ENCODE results near the gene GHR. TPM values are rescaled to one million over a fixed set of nuclear protein-coding genes. Genes with fewer than 3 reads are reported as not detected.

The GHR gene
- total RNA-seq, 1 donor: 2.2 TPM

GRCh38 chr5:42665857-42666256 lies 242.6 kb downstream of the GHR start:
- DNase-seq (ENCODE audit: low read depth): no peak
- TF ChIP-seq, protein P1, sequence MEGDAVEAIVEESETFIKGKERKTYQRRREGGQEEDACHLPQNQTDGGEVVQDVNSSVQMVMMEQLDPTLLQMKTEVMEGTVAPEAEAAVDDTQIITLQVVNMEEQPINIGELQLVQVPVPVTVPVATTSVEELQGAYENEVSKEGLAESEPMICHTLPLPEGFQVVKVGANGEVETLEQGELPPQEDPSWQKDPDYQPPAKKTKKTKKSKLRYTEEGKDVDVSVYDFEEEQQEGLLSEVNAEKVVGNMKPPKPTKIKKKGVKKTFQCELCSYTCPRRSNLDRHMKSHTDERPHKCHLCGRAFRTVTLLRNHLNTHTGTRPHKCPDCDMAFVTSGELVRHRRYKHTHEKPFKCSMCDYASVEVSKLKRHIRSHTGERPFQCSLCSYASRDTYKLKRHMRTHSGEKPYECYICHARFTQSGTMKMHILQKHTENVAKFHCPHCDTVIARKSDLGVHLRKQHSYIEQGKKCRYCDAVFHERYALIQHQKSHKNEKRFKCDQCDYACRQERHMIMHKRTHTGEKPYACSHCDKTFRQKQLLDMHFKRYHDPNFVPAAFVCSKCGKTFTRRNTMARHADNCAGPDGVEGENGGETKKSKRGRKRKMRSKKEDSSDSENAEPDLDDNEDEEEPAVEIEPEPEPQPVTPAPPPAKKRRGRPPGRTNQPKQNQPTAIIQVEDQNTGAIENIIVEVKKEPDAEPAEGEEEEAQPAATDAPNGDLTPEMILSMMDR (IDR thresholded peaks at IDR 0.05; ENCODE audit: insufficient read depth, low read depth, low read length): no peak
- H3K4me3 ChIP-seq (ENCODE audit: low read depth, low read length): no peak overlapping the region

DNA sequence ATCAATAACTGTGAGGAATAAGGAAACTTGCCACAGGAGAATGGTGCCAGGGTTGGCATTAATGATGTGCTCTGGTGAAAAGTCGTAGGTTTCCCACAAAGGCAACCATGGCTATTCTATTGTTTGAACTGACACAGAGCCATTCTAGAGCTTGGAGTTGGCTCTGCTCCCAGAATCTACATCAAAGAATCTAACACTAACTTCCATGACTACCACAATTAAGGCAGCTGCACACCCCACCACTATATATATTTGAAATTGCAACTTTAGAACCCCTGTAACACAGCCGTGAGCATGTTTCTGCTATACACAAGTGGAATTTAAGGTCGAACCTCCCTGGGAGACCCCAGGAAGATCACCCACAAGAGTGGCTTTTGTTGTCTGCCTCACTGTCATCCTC lies 243.6 kb downstream of the GHR start:
- no peak overlapping the region for H3K4me3 ChIP-seq (ENCODE audit: low read depth, low read length)
- DNase-seq (ENCODE audit: low read depth): no peak
- TF ChIP-seq, protein P1 (IDR thresholded peaks at IDR 0.05; ENCODE audit: insufficient read depth, low read depth, low read length): no peak

DNA sequence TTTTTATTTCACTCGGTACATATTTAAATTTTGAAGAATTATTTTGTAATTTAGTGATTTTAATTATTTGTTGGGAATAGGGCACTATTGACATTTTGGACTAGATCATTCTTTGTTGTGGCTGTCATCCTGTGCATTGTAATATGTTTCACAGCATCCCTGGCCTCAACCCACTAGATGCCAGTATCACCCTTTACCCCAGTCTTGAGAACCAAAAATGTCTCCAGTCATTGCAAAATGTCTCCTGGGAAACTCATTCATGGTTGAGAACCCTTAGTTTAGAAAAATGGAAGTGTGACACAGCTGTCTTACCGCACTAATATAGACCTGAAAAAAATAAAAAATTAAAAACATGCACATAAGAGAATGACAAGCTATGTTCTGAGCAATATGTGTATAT lies 245.0 kb downstream of the GHR start:
- TF ChIP-seq, protein P1 (IDR thresholded peaks at IDR 0.05; ENCODE audit: insufficient read depth, low read depth, low read length): no peak
- DNase-seq (ENCODE audit: low read depth): no peak
- no peak overlapping the region for H3K4me3 ChIP-seq (ENCODE audit: low read depth, low read length)

DNA sequence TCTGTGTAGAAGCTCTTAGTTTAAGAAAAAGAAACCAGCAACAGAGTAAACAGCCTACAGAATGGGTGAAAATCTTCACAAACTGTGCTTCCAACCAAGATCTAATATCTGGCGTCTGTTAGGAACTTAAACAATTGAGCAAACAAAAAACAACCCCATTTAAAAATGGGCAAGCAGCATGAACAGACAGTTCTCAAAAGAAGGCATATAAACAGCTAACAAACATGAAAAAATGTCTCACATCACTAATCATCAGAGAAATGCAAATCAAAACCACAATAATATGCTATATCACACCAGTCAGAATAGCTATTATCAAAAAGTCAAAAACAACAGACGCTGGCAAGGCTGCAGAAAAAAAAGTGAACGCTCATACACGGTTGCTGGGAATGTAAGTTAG lies 249.7 kb downstream of the GHR start:
- H3K4me3 ChIP-seq (ENCODE audit: low read depth, low read length): no peak overlapping the region
- TF ChIP-seq, protein P1 (IDR thresholded peaks at IDR 0.05; ENCODE audit: insufficient read depth, low read depth, low read length): no peak
- no peak for DNase-seq (ENCODE audit: low read depth)

GRCh38 chr5:42675602-42676001 lies 252.4 kb downstream of the GHR start:
- TF ChIP-seq, protein P1 (IDR thresholded peaks at IDR 0.05; ENCODE audit: insufficient read depth, low read depth, low read length): no peak
- DNase-seq (ENCODE audit: low read depth): no peak
- H3K4me3 ChIP-seq (ENCODE audit: low read depth, low read length): no peak overlapping the region

GRCh38 chr5:42676362-42676761 lies 253.1 kb downstream of the GHR start:
- TF ChIP-seq, protein P1 (IDR thresholded peaks at IDR 0.05; ENCODE audit: insufficient read depth, low read depth, low read length): no peak

DNA sequence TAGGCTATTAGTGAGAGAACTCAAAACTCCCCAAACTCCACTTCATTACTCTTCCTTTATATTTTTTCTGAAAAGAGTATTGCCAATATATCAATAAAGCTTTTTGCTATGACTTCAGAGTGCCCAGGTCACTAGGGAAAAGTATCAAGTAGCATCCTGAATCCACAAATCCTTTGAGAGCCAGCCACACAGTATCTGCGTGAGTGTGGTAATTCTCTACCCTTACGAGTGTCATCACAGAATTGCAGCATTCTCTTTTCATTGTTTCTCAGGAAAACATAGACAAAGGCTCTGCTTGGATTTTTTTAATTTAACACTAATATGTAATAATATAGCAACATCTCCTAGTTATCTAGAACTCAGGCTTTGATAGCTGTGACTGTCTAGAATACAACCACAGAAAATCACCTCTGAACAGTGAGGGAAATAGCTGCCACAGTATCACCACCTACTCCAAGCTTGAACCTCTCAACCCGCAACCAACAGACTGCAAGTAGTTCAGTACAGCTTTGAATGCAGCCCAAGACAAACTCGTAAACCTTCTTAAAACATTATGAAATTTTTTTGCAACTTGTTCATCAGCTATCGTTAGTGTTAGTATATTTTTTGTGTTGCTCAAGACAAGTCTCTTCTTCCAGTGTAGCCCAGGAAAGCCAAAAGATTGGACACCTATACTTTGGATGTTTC lies 254.1 kb downstream of the GHR start:
- TF ChIP-seq, protein P1 (IDR thresholded peaks at IDR 0.05; ENCODE audit: insufficient read depth, low read depth, low read length): no peak
- H3K4me3 ChIP-seq (ENCODE audit: low read depth, low read length): no peak overlapping the region
- no peak for DNase-seq (ENCODE audit: low read depth)

More at GRCh38 chr5:42676362-42676761, 253.1 kb downstream of the GHR start:
- H3K4me3 ChIP-seq (ENCODE audit: low read depth, low read length): no peak overlapping the region
- DNase-seq (ENCODE audit: low read depth): no peak
